HG03280 (cell line): Measurements from ENCODE around the gene GPATCH2L.

Experiments
- ATAC-seq: cut with Tn5 transposase; IDR thresholded peaks from one replicate; pipeline ENCODE4 v1.9.1; 2021; ENCODE audit warnings: mild to moderate bottlenecking, moderate library complexity; ENCODE audit not compliant: unreplicated experiment

GPATCH2L gene

GRCh38 chr14:76252471-76252870 lies 100.7 kb downstream of the GPATCH2L start:
- no peak for ATAC-seq

- no peak for ATAC-seq
Observed at GRCh38 chr14:76253111-76253510, 101.4 kb downstream of the GPATCH2L start.

GRCh38 chr14:76256545-76256944 lies 104.8 kb downstream of the GPATCH2L start:
- ATAC-seq = no peak

- ATAC-seq = no peak
Observed at GRCh38 chr14:76257111-76257803, 105.5 kb downstream of the GPATCH2L start.

- ATAC-seq = no peak
Observed at GRCh38 chr14:76257842-76258397, 106.2 kb downstream of the GPATCH2L start.

GRCh38 chr14:76259029-76259735 lies 107.5 kb downstream of the GPATCH2L start:
- no peak for ATAC-seq

- ATAC-seq = no peak
Observed at GRCh38 chr14:76260749-76261148, 109.0 kb downstream of the GPATCH2L start.

GRCh38 chr14:76261371-76261811 lies 109.7 kb downstream of the GPATCH2L start:
- no peak for ATAC-seq

GRCh38 chr14:76262641-76263040 lies 110.9 kb downstream of the GPATCH2L start:
- ATAC-seq = no peak
